Measurements from ENCODE around the gene ANKRD31.
"Not testable (repeated sequence)": the region's sequence is repeated elsewhere in the genome, so short reads cannot be mapped to it uniquely, and the experiment has no call there.

The ANKRD31 gene

DNA sequence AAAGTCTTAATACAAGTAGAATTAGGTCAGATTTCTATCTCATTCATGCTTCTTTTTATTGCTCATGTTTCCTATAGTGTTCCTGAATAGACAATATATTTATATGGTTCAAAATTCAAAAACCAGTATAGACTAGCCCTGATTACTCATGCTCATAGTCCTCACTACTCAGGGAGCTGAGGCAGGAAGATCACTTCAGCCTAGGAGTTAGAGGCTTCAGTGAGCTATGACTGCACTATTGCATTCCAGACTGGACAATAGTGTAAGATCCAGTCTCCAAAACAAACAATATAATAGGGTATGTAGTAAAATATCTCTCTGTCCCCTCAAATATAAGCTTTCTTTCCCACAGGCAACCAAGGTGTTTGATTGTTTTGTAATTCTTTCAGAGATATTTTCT is 2.4 kb downstream of the ANKRD31 start:
- no peak for DNase-seq (ENCODE audit: low read depth)

DNA sequence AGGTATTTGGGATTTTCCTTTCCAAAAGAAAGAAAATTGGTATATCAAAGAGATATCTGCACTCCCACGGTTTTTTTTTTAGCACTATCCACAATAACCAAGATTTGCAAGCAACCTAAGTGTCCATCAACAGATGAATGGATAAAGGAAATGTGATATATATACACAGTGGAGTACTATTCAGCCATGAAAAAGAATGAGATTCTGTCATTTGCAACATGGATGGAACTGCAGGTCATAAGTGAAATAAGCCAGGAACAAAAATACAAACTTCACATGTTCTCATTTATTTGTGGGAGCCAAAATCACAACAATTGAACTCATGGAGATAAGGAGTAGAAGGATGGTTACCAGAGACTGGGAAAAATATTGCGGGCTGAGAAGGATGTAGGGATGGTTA is 9.8 kb downstream of the ANKRD31 start:
- no peak for DNase-seq (ENCODE audit: low read depth)

- no peak for DNase-seq (ENCODE audit: low read depth)
Measured at GRCh38 chr5:75225506-75225905, 11.2 kb downstream of the ANKRD31 start.

DNA sequence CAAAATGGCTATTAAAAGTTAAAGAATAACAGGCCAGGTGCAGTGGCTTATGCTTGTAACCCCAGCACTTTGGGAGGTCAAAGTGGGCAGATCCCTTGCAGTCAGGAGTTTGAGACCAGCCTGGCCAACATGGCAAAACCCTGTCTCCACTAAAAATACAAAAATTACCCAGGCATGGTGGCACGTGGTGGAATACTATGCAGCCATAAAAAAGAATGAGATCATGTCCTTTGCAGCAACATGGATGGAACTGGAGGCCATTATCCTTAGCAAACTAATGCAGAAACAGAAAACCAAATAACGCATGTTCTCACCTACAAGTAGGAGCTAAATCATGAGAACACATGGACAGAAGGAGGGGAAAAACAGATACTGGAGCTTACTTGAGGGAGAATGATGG is 15.9 kb downstream of the ANKRD31 start:
- not testable (repeated sequence) for DNase-seq (ENCODE audit: low read depth)

GRCh38 chr5:75214928-75215327 is 21.8 kb downstream of the ANKRD31 start:
- DNase-seq (ENCODE audit: low read depth), result no peak

DNA sequence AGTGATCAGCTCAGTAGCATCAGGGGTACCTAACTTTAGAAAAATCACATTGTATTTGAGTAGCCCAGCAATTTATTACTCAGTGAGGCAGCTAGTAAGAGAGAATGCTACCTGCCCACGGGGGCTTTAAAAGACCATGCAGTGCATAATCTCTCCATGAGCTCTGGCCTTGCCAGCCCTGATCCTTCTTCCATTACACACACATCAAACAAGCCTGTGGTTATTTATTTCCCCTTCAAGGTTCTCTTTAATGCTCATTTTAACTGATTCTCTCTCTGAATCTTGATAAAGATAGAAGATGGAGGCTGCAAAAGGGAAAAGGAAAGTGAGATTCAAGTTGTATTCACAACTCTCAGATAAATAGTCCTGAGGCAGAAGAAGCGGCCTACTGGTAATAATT is 22.3 kb downstream of the ANKRD31 start:
- no peak for DNase-seq (ENCODE audit: low read depth)

DNA sequence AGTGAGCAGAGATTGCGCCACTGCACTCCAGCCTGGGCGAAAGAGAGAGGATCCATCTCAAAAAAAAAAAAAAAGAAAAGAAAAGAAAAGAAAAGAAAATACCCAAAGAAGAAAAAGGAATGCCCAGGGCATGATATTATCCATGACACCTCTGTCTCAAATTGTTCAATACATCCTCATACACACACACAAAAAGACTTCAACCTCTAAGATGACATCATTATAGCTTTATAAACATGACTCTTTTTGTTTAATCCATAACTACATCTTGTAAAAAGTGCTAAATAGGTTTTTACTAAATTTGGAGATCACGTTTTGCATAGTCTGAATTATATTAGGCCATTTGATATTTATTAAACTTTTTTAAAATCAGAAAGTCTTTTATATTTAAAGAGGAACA is 33.1 kb downstream of the ANKRD31 start:
- DNase-seq (ENCODE audit: low read depth), result no peak

- no peak for DNase-seq (ENCODE audit: low read depth)
Measured at GRCh38 chr5:75202935-75203334, 33.7 kb downstream of the ANKRD31 start.

- no peak for DNase-seq (ENCODE audit: low read depth)
Measured at GRCh38 chr5:75200776-75201175, 35.9 kb downstream of the ANKRD31 start.

GRCh38 chr5:75199946-75200345 is 36.7 kb downstream of the ANKRD31 start:
- DNase-seq (ENCODE audit: low read depth), result no peak

DNA sequence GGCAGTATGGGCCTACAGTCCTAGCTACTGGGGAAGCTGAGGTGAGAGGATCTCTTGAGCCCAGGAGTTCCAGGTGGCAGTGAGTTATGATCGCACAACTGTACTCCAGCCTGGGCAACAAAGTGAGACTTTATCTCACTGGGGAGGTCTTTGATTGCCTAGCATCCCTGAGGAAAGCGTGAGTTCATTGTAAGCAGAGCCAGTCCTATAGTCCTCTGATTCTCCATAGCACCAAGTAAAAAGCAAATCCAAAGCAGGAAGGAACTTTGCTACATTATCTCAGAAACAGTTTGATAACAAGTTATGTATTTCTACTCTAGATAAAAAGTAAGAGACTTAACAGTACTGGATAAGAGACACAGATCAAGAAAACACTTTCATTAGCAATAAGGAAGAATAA is 37.6 kb downstream of the ANKRD31 start:
- no peak for DNase-seq (ENCODE audit: low read depth)

- no peak for DNase-seq (ENCODE audit: low read depth)
Measured at GRCh38 chr5:75197745-75198144, 38.9 kb downstream of the ANKRD31 start.

- no peak for DNase-seq (ENCODE audit: low read depth)
Measured at GRCh38 chr5:75192804-75193203, 43.9 kb downstream of the ANKRD31 start.

- no peak for DNase-seq (ENCODE audit: low read depth)
Measured at GRCh38 chr5:75192264-75192663, 44.4 kb downstream of the ANKRD31 start.

DNA sequence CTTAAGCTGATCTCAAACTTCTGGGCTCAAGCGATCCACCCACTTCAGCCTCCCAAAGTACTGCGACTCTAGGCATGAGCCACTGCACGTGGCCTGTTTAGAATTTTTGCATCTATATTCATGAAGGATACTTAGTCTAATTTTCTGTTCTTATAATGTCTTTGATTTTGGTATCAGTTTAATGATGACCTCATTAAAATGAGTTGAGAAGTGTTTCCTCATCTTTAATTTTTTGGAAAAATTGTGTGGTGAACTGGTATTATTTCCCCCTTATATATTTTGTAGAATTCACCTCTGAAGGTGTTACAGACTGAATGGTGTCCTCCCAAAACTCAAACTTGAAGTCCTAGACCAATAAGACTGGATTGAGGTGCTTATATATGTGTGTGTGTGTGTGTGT is 46.5 kb downstream of the ANKRD31 start:
- DNase-seq (ENCODE audit: low read depth), result no peak

DNA sequence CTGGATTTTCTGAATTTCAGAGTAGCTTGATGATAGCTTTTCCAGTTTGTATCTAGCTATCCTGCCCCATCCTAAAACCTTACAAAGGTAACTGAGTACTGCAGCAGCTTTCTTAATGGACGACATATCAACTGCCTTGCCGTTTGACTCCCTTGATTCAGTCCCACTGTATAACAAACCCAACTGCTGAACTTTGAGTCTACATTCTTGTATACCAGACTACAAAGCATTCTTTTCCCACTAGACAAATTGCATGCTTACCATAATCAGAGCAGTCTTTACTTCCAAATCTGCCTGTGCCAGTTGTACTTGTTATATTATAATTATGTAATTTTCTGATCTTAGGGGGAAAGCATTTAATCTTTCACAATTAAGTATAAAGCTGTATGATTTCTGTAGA is 47.3 kb downstream of the ANKRD31 start:
- no peak for DNase-seq (ENCODE audit: low read depth)

DNA sequence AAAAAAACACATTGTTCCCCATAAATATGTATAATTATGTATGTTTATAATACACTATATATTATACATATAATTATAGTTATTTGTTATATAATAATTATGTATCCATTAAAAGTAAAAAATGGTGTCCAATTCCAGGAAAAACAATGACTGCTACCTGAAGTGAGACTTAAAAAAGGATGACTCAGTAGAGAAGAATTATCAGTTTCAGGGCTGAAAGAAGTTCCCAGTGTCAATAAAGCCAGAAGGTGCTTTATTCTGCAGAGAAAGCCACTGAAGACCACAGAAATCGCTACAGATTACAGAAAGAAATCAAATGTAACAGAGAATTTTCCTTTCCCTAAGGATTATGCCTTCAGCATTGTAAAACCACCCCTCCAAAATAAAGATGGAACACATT is 50.9 kb downstream of the ANKRD31 start:
- DNase-seq (ENCODE audit: low read depth), result no peak

DNA sequence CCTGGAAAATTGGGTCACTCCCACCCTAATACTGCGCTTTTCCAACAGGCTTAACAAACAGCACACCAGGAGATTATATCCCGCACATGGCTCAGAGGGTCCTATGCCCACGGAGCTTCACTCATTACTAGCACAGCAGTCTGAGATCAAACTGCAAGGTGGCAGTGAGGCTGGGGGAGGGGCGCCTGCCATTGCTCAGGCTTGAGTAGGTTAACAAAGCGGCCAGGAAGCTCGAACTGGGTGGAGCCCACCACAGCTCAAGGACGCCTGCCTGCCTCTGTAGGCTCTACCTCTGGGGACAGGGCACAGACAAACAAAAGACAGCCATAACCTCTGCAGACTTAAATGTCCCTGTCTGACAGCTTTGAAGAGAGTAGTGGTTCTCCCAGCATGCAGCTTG is 60.7 kb downstream of the ANKRD31 start:
- DNase-seq (ENCODE audit: low read depth), result not testable (repeated sequence)

- not testable (repeated sequence) for DNase-seq (ENCODE audit: low read depth)
Measured at GRCh38 chr5:75174872-75175271, 61.8 kb downstream of the ANKRD31 start.

- DNase-seq (ENCODE audit: low read depth), result no peak
Measured at GRCh38 chr5:75169516-75169915, 67.2 kb downstream of the ANKRD31 start.

DNA sequence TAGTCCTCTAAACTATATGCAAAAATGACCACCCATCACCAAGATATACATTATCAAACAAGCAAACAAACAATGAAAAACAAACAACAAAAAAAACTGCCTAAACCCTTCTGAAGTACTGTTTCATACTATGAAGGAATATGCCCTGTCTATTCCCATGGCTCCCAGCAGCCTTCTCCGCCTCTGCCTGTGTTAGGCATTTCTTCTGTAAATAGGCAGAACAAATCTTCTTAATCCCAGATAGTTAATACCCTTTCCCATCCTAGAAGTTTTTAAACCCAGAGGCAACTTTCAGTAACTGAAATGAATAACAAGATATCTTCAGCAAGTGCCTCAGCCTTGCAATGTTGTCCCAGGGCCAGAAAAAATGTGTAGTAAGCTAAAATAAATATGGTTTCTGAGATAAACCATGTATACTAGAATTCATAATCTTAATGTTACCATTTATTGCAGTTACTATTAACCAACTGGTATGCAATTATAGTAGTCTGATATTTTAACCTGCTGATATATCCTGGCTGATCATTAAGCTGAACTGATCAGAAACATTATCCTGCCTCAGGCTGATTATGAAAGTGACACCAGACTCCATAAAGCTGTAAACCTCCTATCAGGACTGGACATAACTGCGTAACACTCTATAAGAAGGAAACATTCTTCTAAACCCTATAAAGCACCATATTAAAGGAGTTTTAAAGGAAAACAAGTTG is 68.5 kb downstream of the ANKRD31 start:
- DNase-seq (ENCODE audit: low read depth), result no peak

GRCh38 chr5:75167345-75167744 is 69.3 kb downstream of the ANKRD31 start:
- peak; percentile 9 for DNase-seq (ENCODE audit: low read depth)

DNA sequence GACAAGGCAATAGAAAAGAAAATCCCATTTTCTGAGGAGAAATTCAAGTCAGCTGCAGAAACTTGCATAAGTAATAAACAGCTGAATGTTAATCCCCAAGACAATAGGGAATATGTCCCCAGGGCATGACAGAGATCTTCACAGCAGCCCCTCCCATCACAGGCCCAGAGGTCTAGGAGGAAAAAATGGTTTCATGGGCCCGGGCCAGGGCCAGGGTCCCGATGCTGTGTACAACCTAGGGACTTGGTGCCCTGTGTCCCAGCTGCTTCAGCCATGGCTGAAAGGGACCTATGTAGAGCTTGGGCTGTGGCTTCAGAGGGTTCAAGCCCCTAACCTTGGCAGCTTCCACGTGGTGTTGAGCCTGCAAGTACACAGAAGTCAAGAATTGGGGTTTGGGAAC is 75.2 kb downstream of the ANKRD31 start:
- DNase-seq (ENCODE audit: low read depth), result not testable (repeated sequence)

- no peak for DNase-seq (ENCODE audit: low read depth)
Measured at GRCh38 chr5:75156585-75156984, 80.1 kb downstream of the ANKRD31 start.

DNA sequence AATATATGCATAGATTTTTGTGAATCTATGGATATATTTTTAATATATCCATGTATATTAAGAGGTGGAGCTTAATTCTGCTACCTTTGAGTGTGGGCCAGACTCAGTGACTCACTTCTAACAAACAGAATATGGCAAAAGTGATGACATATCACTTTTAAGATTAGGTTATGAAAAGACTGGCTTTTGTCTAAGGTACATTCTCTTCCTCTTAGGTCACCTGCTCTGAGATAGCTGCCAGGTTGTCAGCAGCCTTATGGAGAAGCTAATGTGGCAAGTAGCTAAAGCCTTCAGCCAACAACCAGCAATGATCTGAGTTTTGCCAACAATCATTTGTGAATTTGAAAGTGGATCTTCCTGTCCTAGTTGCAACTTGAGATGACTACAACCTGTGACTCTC is 83.8 kb downstream of the ANKRD31 start:
- DNase-seq (ENCODE audit: low read depth), result peak; percentile 25

Data from amniotic epithelial cell (primary cell).